GM18517 (cell line): ENCODE measurements around the gene SIRT7.

Source experiments
- ATAC-seq: cut with Tn5 transposase; IDR thresholded peaks from one replicate; pipeline ENCODE4 v1.9.1; 2021; ENCODE audit warnings: mild to moderate bottlenecking, moderate library complexity; ENCODE audit not compliant: unreplicated experiment

The SIRT7 gene

GRCh38 chr17:81867170-81867990, 50.6 kb downstream of the SIRT7 start:
- no peak for ATAC-seq

GRCh38 chr17:81866440-81867169, 51.4 kb downstream of the SIRT7 start:
- no peak for ATAC-seq

GRCh38 chr17:81865733-81866439, 52.1 kb downstream of the SIRT7 start:
- no peak for ATAC-seq

- ATAC-seq = no peak
Observed at GRCh38 chr17:81865358-81865732, 52.6 kb downstream of the SIRT7 start.

- no peak for ATAC-seq
Observed at GRCh38 chr17:81863833-81864768, 53.9 kb downstream of the SIRT7 start.

GRCh38 chr17:81863123-81863675, 54.8 kb downstream of the SIRT7 start:
- no peak for ATAC-seq
